GM18858 (cell line): ENCODE measurements around the gene TMEM164.
"Not testable (repeated sequence)": the region's sequence is repeated elsewhere in the genome, so short reads cannot be mapped to it uniquely, and the experiment has no call there.

ENCODE experiments used
- ATAC-seq: cut with Tn5 transposase; IDR thresholded peaks from one replicate; pipeline ENCODE4 v1.9.1; 2021; ENCODE audit not compliant: unreplicated experiment

The TMEM164 gene

DNA sequence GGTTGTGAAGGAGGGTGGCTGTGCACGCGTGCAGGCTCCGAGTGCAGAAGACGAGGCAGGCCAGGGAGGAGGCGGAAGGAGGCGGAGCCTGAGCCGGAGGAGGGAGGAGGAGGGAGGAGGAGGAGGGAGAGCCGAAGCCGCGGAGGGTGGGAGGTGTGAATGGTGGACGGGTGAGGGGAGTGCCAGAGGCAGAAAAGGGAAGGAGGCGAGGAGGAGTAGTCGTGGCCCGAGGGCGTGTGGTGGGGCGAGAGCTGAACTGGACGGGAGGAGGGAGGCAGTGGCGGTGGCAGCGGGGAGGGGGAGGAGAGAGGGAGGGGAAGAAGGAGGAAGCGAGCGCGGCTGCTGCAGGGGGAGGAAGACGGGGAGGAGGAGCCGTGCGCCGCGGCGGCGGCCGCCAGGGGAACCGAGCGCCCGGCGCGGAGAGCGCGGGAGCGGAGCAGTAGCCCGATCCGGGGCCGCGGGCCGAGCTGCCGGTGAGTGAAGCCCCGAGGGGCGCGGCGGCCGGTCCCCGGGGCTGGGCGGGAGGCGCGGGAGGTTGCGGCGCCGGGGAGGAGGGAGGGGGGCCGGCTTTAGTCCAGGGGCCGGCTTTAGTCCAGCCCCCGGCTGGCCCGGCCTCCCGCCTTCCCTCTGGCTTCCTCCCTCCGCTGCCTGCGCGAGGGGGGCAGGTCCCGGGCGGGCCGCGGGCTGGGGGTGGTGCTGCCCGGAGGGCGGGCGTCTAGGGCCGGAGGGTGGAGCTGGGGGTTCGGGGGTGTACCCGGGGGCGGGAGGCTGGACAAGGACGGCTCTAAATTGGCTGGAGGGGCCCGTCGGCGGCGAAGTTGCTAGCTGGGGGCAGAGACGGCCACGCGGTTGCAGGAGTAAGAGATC, at the start of gene TMEM164:
Gene TMEM164, plus strand, starts transcription at position 815 of the 867 bp plus-strand sequence. CDS start 661 bp downstream, outside the sequence.
- ATAC-seq = peak; percentile 50

- ATAC-seq = no peak
Observed at GRCh38 chrX:109954333-109954732, 48.6 kb upstream of the TMEM164 start.

DNA sequence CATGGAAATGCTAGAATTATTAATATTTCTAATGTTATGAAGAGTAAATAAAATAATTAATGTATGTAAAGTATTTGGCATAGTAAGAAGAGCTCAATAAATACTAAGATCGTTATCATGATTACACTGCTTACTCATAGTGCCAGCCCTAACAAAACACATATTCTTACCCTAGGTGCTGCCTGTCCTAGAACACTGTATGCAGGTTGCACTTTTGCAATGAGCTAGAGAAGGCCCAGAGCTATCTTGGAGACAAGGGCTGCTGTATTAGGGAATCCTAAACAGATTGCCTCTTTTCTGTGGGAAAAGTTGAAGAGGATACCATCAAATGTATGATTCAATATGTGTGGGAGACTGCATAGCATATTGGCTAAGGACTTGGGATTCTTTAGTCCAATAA, 48.0 kb upstream of the TMEM164 start:
- ATAC-seq = no peak

- no peak for ATAC-seq
Observed at GRCh38 chrX:109958266-109958665, 44.6 kb upstream of the TMEM164 start.

DNA sequence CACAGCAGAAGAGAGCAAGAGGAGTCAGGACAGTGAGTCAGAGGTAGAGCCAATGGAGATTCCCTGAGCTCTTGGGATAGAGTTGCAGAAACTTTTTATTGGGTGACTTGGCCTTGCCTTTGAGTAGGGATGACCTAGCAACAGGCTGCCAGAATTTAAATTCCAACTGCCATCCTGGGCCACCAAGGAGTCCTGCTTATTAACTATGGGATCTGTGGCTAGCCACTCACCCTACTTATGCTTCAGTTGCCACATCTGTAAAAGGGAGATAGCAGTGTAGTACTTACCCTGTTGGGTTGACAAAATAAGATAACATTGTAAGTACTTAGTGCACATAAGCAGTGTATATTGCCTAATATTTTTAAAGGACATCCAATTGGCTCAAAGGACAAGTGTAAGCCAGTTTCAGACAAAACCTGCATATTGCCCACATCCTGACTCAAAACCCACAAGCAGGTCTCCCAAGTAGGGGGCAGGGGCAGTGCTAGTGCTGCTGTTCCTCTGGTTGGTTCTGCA, 43.5 kb upstream of the TMEM164 start:
- no peak for ATAC-seq

DNA sequence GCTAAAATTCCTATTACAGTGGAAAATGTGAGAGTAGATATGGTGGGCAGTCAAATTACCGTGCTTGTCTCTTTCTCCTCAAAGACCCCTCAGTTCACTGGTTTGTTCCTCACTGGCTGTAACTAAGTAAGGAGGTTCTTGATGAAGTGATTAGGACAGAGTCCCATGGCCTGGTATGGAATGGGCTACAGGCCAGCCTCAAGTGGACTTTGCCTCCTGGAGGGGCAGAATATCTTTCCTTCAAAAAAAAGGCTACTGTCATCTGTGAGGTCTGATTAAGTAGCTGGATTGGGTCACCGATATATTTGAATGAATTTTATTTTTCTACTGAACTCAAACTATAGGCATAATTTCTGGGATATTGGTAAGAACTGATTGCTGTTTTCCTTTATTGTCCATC, 38.5 kb upstream of the TMEM164 start:
- no peak for ATAC-seq

DNA sequence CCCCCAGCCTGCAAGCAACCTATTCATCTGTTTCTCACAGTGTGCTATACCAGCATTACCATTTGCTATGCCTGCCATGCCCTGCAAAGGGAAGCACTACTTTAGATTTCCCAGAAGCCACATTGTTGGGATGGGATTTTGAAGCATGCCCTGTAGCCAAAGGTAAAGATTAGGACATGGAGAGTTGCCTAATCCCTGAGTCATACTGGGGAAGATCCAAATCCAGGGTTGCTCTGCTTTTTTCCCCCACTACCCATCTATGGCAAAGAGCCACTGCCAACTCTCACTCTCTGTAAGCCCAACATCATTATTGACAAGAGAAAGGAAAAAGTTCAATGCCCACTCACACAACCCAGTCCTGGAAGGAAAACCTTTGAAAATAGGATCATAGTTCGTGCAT, 36.7 kb upstream of the TMEM164 start:
- ATAC-seq = no peak

DNA sequence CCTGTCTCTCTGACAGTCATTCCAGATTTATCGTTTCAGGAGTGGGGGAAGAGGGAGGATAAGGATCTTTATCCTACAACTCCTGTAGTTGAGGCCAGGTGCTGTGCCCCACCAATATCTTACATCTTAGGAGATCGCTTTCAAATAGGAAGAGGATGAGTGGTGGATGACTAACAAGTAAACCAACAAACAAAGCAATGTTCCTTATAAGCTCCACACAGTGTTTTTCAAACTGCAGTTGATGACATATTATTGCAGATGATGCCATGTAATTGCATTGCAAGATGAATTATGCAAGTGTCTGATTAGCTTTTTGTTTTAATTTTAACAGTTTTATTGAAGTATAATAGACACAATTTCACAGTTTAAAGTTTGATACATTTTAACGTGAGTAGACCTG, 35.8 kb upstream of the TMEM164 start:
- no peak for ATAC-seq

DNA sequence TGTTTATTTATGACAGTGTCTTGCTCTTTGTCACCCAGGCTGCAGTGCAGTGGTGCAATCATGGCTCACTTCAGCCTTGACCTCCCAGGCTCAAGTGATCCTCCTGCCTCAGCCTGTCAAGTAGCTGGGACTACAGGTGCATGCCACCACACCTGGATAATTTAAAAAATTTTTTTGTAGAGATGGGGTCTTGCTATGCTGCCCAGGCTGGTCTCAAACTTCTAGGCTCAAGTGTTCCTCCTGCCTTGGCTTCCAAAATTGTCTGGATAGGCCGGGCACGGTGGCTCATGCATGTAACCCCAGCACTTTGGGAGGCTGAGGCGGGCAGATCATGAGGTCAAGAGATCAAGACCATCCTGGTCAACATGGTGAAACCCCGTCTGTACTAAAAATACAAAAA, 32.1 kb upstream of the TMEM164 start:
- not testable (repeated sequence) for ATAC-seq

GRCh38 chrX:109974906-109975655, 27.8 kb upstream of the TMEM164 start:
- ATAC-seq = no peak

DNA sequence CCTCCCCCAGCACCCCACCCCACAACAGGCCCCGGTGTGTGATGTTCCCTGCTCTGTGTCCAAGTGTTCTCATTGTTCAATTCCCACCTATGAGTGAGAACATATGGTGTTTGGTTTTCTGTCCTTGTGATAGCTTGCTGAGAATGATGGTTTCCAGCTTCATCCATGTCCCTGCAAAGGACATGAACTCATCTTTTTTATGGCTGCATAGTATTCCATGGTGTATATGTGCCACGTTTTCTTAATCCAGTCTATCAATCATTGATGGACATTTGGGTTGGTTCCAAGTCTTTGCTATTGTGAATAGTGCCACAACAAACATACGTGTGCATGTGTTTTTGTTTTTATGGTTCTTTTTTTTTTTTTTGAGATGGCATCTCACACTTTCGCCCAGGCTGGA, 17.7 kb upstream of the TMEM164 start:
- ATAC-seq = not testable (repeated sequence)

DNA sequence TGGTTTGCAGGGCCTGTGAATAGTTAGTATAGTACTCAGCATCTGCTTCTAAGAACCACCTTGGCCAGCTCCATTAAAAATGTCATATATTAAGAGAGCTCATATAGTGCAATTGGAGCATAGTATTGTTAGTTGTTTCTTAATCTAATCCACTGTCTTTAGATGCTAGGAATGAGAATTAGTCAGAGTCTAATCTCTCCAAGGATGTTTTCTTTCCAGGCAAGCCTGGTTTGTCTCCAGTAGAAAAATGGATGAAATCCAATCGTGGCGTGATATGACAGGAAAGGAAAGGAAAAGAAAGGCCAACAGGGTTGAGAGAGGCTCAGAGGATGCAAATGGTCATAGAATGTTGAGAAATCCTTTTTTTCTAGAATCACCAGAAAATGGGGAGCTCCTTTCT, 15.0 kb upstream of the TMEM164 start:
- ATAC-seq = no peak

DNA sequence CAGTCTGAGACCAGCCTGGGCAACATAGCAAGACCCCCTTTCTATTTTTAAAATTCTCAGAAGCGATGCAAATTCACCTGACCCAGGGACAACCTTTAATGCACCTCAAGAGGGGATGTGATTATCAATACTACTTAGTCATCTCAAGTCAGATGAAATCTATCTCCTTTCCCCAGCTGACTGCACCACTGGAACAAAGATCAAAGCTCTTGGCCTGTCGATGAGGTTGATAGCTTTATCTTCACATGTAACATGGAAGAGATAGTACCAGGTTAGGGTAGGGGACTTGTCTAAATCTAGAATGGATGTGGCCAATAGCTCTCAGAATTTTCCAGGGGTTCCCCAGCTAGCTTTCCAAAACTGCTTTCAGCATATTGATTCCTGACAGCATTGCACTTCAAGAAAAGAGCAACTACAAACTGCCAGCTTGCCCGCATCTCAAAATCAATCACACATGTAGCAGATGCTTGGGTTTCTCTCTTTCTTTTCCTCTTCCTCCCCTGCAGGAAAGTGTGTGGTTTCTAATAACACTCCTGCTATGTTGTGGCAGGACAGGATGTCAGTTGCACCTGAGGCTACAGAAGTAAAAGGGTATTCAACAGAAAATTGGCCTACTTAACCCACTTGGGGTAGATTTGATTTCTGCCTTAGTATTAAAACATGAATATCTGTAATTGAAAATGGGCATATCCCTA, 12.2 kb upstream of the TMEM164 start:
- ATAC-seq = no peak

DNA sequence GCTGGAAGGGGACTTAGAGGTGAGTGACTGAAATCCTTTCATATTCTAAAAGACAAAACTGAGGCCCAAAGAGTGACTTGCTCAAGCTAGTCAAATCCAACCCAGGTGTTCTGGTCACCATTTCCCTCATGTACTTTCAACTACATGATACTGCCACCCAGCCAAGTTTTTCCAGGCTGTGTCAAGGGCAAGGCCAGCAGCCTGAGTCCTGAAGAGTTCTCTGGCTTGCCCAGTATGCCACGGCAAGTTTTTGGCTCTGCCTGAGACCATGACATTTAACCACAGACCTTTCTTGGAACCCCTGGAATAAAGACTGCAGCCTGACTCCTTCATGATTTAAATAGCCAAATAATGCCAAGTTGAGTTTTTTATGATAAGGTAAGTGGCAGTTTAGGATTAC, 10.7 kb upstream of the TMEM164 start:
- ATAC-seq = no peak

GRCh38 chrX:109995155-109995554, 7.8 kb upstream of the TMEM164 start:
- no peak for ATAC-seq

DNA sequence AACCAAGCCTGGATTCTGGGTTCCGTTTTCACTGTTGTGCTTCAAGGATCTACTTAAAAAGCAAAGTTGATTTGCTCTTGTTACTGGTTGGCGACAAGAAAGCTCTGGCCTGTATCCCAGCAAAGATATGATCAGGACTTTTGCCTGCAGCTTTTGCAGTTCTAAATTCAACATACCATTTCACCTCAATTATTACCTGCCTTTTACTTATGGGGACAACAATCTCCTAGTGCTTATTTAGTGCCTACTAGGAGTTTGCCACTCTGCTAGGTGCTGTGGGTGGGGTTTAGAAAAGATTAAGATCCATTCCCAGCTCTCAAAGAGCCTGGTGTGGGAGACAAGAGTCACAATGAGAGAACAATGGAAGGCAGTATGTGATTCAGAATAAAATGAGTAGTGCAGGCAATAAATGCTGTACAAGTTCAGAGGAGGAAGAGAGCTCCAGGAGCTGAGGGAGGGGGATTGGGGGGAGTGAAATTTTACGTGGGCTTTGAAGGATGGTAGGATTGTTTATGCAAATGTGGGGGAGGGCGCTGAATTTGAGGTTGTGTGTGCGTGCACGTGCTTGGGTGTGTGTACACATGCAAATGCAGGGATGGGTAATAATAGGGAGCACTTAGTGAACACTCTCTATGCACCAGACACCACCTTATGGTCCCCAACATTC, 5.0 kb upstream of the TMEM164 start:
- ATAC-seq = no peak

DNA sequence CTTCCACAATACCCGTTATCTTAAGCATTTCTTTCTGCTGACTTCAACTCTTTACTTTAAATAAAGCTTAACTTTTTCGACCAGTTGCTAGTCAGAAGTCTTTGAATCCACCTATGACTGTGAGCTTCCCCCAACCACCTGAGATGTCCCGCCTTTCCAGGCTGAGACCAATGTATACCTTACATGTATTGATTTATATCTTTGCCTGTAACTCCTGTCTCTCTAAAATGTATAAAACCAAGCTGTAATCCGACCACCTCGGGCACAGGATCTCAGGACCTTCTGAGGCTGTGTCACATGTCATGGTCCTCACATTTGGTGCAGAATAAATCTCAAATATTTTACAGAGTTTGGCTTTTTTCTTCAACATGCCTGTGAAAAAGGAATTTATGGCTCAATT, 2.9 kb upstream of the TMEM164 start:
- ATAC-seq = no peak

DNA sequence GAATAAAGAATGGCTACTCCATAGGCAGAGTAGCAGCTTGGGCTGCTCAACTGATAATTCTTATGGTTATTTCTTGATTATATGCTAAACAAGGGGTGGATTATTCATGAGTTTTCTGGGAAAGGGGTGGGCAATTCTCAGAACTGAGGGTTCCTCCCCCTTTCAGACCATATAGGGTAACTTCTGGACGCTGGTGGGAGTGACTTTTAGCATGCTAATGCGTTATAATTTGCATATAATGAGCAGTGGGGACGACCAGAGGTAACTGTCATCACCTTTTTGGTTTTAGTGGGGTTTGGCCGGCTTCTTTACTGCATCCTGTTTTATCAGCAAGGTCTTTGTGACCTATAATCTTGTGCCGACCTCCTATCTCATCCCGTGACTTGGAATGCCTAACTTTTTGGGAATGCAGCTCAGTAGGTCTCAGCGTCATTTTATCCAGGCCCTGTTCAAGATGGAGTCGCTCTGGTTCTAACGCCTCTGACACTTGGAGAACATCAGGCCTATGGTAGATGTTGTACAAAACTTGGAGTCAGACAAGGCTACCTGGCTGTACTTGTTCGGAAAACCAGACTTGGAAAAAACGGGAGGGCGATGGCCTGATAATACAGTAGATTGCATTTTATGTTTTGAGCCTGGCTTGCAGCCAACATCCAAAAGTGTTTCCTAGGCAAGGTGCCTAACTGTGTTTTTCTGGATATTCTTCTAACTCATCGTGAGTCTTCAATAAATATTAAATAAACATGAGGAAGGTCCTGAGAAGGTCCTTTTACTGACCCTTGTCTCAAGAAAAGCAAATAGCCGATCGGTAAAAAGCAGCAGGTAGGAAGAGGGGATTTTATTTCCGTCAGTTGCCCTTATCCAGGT, 1.8 kb upstream of the TMEM164 start:
- no peak for ATAC-seq

DNA sequence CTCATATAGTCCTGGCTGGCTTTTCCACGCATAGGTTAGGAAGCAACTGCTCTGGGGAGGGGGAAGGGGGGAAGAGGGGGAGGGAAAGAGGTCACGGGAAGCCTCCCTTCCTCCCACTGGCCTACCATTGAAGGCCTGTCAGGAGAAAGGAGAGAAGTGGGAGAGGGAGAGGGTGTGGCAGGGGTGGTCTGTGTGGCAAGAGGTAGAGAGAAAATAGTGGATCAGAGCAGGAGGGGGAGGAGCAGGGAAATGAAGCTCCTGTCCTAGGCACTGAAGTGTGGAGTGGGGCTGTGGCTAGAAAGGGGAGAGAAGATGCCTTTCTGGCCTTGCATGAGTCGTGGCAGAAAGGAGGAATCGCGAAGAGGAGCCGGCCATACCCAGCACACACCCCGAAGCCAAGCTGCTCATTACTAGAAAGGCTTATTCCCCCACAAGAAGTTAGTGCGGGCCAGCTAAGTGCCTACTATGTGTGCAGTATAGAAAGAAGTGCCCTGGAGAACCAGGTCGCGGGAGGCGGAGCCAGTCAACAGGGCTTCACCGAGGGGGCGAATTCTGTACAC, 1.1 kb upstream of the TMEM164 start:
- ATAC-seq = peak; percentile 2
